Measurements from ENCODE around the gene SLC22A23.

The SLC22A23 gene

DNA sequence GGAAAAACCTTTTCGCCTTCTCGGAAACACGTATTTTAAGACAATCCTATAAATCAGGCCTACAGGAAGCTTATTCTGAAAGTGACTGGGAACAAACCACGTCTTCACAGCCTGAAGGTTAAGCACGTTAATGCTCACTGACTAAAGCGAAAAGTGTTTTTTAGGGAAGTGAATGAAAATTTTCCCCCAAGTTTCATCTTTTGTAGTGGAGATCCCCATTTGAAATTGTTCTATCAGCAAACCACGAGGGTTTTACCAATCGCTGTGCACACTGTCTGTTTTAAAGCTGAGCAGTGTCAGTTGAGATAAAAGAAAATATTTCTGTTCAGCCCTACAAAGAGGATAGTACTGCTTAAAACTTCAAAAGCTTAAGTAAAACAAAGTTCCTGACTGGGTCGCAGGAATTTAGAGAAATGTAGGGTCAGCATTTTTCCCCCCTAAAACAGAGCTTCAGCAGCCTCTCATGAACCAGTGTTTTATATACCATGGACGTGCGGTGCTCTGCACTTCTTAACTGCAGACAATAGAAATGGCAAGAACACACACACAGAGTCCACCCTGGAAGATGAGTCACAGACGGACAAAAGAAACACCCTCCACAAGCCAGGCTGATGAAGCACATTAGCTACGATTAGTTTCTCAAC, 34.9 kb downstream of the SLC22A23 start:
- H3K4me1 ChIP-seq (ENCODE audit: control insufficient read depth, insufficient read depth, low read depth, low read length): peaks cover 6% of the 10 kb centered on the region
- H4K91ac ChIP-seq (ENCODE audit: low read length): no peak overlapping the region
- H3K9me3 ChIP-seq (ENCODE audit: control insufficient read depth, low read length): no peaks in the 10 kb centered on the region
- no peaks in the 10 kb centered on the region for H3K79me1 ChIP-seq (replicated peaks; ENCODE audit: low read length, poor library complexity, severe bottlenecking)
- whole genome bisulfite sequencing: 20% methylated on average over 11 of the region's 13 CpGs
- no peak overlapping the region for H2BK15ac ChIP-seq (ENCODE audit: low read depth, poor library complexity, severe bottlenecking)
- no peak overlapping the region for H2AK5ac ChIP-seq (ENCODE audit: low read length, severe bottlenecking)
- no peak overlapping the region for H2BK5ac ChIP-seq (ENCODE audit: low read depth, low read length, poor library complexity, severe bottlenecking)
- DNase-seq: peak; percentile 56
- no peak overlapping the region for H3K27ac ChIP-seq (ENCODE audit: low read length, poor library complexity, severe bottlenecking)
- H3K36me3 ChIP-seq (ENCODE audit: control insufficient read depth in 1 of 2, insufficient read depth in 2 of 2, low read depth in 1 of 2, low read length in 2 of 2): no peaks in the 10 kb centered on the region
- H3K18ac ChIP-seq (ENCODE audit: low read depth in 1 of 2, low read length in 2 of 2): no peak overlapping the region
- no peak overlapping the region for H3K14ac ChIP-seq (ENCODE audit: low read length in 2 of 2)
- H4K8ac ChIP-seq (ENCODE audit: low read length): no peak overlapping the region
- no peak overlapping the region for H3K4me2 ChIP-seq (ENCODE audit: low read length, poor library complexity, severe bottlenecking)
- peak overlapping the region; percentile 45 for H3K9ac ChIP-seq (ENCODE audit: low read length)
- no peak overlapping the region for H2AFZ ChIP-seq (ENCODE audit: low read depth, low read length)
- no peak overlapping the region for H2BK12ac ChIP-seq (ENCODE audit: low read length in 2 of 2)
- H2BK120ac ChIP-seq (ENCODE audit: low read depth, low read length): no peak overlapping the region
- no peak overlapping the region for H3K4ac ChIP-seq (ENCODE audit: low read depth in 1 of 2, low read length in 2 of 2)
- H3K23ac ChIP-seq (ENCODE audit: low read length in 2 of 2): no peak overlapping the region
- H3K4me3 ChIP-seq (ENCODE audit: insufficient read depth in 1 of 2, low read depth in 1 of 2, low read length in 2 of 2): no peak overlapping the region
- peaks cover 0 to 16% of the 10 kb centered on the region in 2 experiments for H3K27me3 ChIP-seq (ENCODE audit: control insufficient read depth in 1 of 2, insufficient read depth in 1 of 2, low read length in 2 of 2)

DNA sequence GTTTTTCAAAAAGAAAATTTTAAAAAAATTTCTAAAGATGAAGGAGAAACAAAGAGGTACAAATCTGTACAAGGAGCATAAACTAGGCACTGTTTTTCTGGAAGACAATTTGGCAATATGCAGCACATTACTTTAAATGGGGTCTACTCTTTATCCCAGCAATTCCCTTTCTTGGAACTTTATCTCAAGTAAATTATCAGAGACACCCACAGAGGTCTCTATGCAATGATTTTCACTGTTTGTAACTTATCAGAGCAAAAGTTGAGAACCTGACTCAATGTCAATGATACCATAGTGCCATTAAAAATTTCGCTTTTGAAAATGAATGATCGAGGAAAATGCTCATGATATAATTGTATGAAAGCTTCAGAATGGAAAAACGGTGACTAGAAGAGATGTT, 35.7 kb downstream of the SLC22A23 start:
- H3K23ac ChIP-seq (ENCODE audit: low read length in 2 of 2): no peak overlapping the region
- H2BK5ac ChIP-seq (ENCODE audit: low read depth, low read length, poor library complexity, severe bottlenecking): no peak overlapping the region
- H3K4ac ChIP-seq (ENCODE audit: low read depth in 1 of 2, low read length in 2 of 2): no peak overlapping the region
- no peak overlapping the region for H2BK12ac ChIP-seq (ENCODE audit: low read length in 2 of 2)
- no peak overlapping the region for H2BK15ac ChIP-seq (ENCODE audit: low read depth, poor library complexity, severe bottlenecking)
- peaks cover 6% of the 10 kb centered on the region for H3K4me1 ChIP-seq (ENCODE audit: control insufficient read depth, insufficient read depth, low read depth, low read length)
- no peak overlapping the region for H3K4me3 ChIP-seq (ENCODE audit: insufficient read depth in 1 of 2, low read depth in 1 of 2, low read length in 2 of 2)
- 94% methylated on average over 2 of the region's 3 CpGs for WGBS
- no peak overlapping the region for H3K4me2 ChIP-seq (ENCODE audit: low read length, poor library complexity, severe bottlenecking)
- H3K27me3 ChIP-seq (ENCODE audit: control insufficient read depth in 1 of 2, insufficient read depth in 1 of 2, low read length in 2 of 2): peaks cover 0 to 15% of the 10 kb centered on the region in 2 experiments
- H3K36me3 ChIP-seq (ENCODE audit: control insufficient read depth in 1 of 2, insufficient read depth in 2 of 2, low read depth in 1 of 2, low read length in 2 of 2): no peaks in the 10 kb centered on the region
- no peak overlapping the region for H3K14ac ChIP-seq (ENCODE audit: low read length in 2 of 2)
- no peak overlapping the region for H2BK120ac ChIP-seq (ENCODE audit: low read depth, low read length)
- H4K8ac ChIP-seq (ENCODE audit: low read length): no peak overlapping the region
- DNase-seq: no peak
- no peak overlapping the region for H3K27ac ChIP-seq (ENCODE audit: low read length, poor library complexity, severe bottlenecking)
- H2AK5ac ChIP-seq (ENCODE audit: low read length, severe bottlenecking): no peak overlapping the region
- no peaks in the 10 kb centered on the region for H3K79me1 ChIP-seq (replicated peaks; ENCODE audit: low read length, poor library complexity, severe bottlenecking)
- H4K91ac ChIP-seq (ENCODE audit: low read length): no peak overlapping the region
- no peak overlapping the region for H3K18ac ChIP-seq (ENCODE audit: low read depth in 1 of 2, low read length in 2 of 2)
- H2AFZ ChIP-seq (ENCODE audit: low read depth, low read length): no peak overlapping the region
- H3K9me3 ChIP-seq (ENCODE audit: control insufficient read depth, low read length): no peaks in the 10 kb centered on the region
- H3K9ac ChIP-seq (ENCODE audit: low read length): no peak overlapping the region

DNA sequence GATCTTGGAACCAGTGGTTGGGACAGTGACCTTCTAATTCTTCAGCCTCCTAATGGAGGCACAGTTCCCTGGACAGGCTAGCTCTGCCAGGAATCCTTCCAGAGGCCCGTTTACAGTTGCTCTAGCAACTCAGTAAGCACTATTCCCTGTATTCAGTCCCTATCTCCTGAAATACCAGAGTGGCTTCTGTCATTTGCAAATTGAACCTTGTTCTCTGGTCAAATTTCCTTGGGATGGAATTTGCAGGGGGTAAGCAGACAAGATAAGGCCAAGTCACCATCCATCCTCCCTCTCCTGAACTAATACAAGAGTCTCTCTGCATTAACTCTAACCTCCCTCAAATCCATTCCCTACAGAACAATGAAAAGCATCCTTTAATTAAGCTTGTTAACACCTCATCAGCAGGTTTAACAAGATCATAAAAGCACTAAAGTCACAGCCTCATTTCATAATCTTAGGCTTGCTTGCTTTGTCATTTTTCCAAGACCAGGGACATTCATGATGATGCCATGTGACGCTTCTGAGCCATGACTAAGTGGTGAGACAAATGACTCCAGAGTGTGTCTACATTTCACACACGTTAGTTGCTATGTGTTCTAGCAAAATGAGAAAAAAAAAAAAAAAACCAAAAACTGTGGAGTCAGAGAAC, 37.1 kb downstream of the SLC22A23 start:
- Histone ChIP-seq H3K4me2 (ENCODE audit: low read length, poor library complexity, severe bottlenecking) (no peak overlapping the region), H4K8ac (ENCODE audit: low read length) (no peak overlapping the region), H2BK5ac (ENCODE audit: low read depth, low read length, poor library complexity, severe bottlenecking) (no peak overlapping the region), H2BK12ac (ENCODE audit: low read length in 2 of 2) (no peak overlapping the region), H3K4me1 (ENCODE audit: control insufficient read depth, insufficient read depth, low read depth, low read length) (peaks cover 6% of the 10 kb centered on the region), H2AFZ (ENCODE audit: low read depth, low read length) (no peak overlapping the region), H3K9ac (ENCODE audit: low read length) (peak overlapping the region; percentile 42), H2AK5ac (ENCODE audit: low read length, severe bottlenecking) (no peak overlapping the region), H2BK120ac (ENCODE audit: low read depth, low read length) (no peak overlapping the region), H3K9me3 (ENCODE audit: control insufficient read depth, low read length) (no peaks in the 10 kb centered on the region), H3K79me1 (replicated peaks; ENCODE audit: low read length, poor library complexity, severe bottlenecking) (no peaks in the 10 kb centered on the region), H3K27ac (ENCODE audit: low read length, poor library complexity, severe bottlenecking) (no peak overlapping the region), H3K4me3 (ENCODE audit: insufficient read depth in 1 of 2, low read depth in 1 of 2, low read length in 2 of 2) (no peak overlapping the region), H3K4ac (ENCODE audit: low read depth in 1 of 2, low read length in 2 of 2) (no peak overlapping the region), H3K18ac (ENCODE audit: low read depth in 1 of 2, low read length in 2 of 2) (no peak overlapping the region), H4K91ac (ENCODE audit: low read length) (no peak overlapping the region), H3K23ac (ENCODE audit: low read length in 2 of 2) (no peak overlapping the region), H3K27me3 (ENCODE audit: control insufficient read depth in 1 of 2, insufficient read depth in 1 of 2, low read length in 2 of 2) (peaks cover 0 to 15% of the 10 kb centered on the region in 2 experiments), H2BK15ac (ENCODE audit: low read depth, poor library complexity, severe bottlenecking) (no peak overlapping the region), H3K14ac (ENCODE audit: low read length in 2 of 2) (no peak overlapping the region), H3K36me3 (ENCODE audit: control insufficient read depth in 1 of 2, insufficient read depth in 2 of 2, low read depth in 1 of 2, low read length in 2 of 2) (peaks cover 0 to 10% of the 10 kb centered on the region in 2 experiments)
- 41% methylated on average over 2 of the region's 3 CpGs for WGBS
- peak; percentile 43 for DNase-seq

DNA sequence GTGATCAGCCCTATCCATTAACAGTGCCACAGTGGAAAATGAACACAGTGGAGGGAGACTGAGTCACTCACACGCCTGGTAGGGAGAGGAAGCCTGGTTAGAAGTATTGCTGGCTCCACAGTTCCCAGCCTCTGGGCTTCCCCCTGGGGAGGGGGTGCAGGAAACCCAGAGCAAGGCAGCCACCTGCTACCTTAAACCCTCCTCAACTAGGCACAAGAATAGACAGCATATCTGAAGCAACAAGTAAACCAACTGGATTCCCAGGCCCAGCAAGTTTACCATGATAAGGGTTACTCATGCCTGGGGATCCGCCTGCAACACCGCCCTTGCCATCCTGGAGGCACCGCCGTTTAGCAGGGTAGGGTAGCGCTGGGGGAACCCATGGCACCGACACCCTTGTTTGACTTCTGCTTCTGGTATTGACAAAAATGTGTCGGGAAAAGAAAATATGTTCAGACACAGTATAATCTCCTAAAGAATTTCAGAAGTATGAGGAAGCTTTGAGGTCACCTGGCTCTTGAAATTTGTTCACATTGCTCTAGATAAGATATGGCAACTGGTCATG, 38.3 kb downstream of the SLC22A23 start:
- Histone ChIP-seq H2AK5ac (ENCODE audit: low read length, severe bottlenecking) (no peak overlapping the region), H3K79me1 (replicated peaks; ENCODE audit: low read length, poor library complexity, severe bottlenecking) (no peaks in the 10 kb centered on the region), H3K27me3 (ENCODE audit: control insufficient read depth in 1 of 2, insufficient read depth in 1 of 2, low read length in 2 of 2) (peaks cover 0 to 15% of the 10 kb centered on the region in 2 experiments), H4K8ac (ENCODE audit: low read length) (no peak overlapping the region), H3K4me1 (ENCODE audit: control insufficient read depth, insufficient read depth, low read depth, low read length) (peaks cover 6% of the 10 kb centered on the region), H2BK15ac (ENCODE audit: low read depth, poor library complexity, severe bottlenecking) (no peak overlapping the region), H3K27ac (ENCODE audit: low read length, poor library complexity, severe bottlenecking) (no peak overlapping the region), H3K4me2 (ENCODE audit: low read length, poor library complexity, severe bottlenecking) (no peak overlapping the region), H3K4me3 (ENCODE audit: insufficient read depth in 1 of 2, low read depth in 1 of 2, low read length in 2 of 2) (no peak overlapping the region), H2AFZ (ENCODE audit: low read depth, low read length) (no peak overlapping the region), H3K9ac (ENCODE audit: low read length) (no peak overlapping the region), H3K23ac (ENCODE audit: low read length in 2 of 2) (no peak overlapping the region), H2BK12ac (ENCODE audit: low read length in 2 of 2) (no peak overlapping the region), H2BK120ac (ENCODE audit: low read depth, low read length) (no peak overlapping the region), H3K18ac (ENCODE audit: low read depth in 1 of 2, low read length in 2 of 2) (no peak overlapping the region), H3K9me3 (ENCODE audit: control insufficient read depth, low read length) (no peaks in the 10 kb centered on the region), H3K36me3 (ENCODE audit: control insufficient read depth in 1 of 2, insufficient read depth in 2 of 2, low read depth in 1 of 2, low read length in 2 of 2) (peaks cover 0 to 19% of the 10 kb centered on the region in 2 experiments), H2BK5ac (ENCODE audit: low read depth, low read length, poor library complexity, severe bottlenecking) (no peak overlapping the region), H3K4ac (ENCODE audit: low read depth in 1 of 2, low read length in 2 of 2) (no peak overlapping the region), H3K14ac (ENCODE audit: low read length in 2 of 2) (no peak overlapping the region), H4K91ac (ENCODE audit: low read length) (no peak overlapping the region)
- WGBS: 91% methylated on average over 7 of the region's 8 CpGs
- DNase-seq: no peak

Data from mesenchymal stem cell (in vitro differentiated cells and primary cell).